Measurements from ENCODE around the gene SLC7A7. TPM values are rescaled to one million over a fixed set of nuclear protein-coding genes. Genes with fewer than 3 reads are reported as not detected.

SLC7A7 gene
- total RNA-seq, 1 donor from 2014 or later: 7.4 TPM

- no peak overlapping the region for H3K27ac ChIP-seq
- H3K4me1 ChIP-seq: no peaks in the 10 kb centered on the region
- TF ChIP-seq POLR2A (IDR thresholded peaks at IDR 0.05): no peak
- no peak for TF ChIP-seq POLR2AphosphoS5 (IDR thresholded peaks at IDR 0.05; ENCODE audit: insufficient read depth in 1 of 2, low read depth in 1 of 2)
- no peak for TF ChIP-seq CTCF (IDR thresholded peaks at IDR 0.05)
- no peaks in the 10 kb centered on the region for H3K9me3 ChIP-seq
- no peaks in the 10 kb centered on the region for H3K27me3 ChIP-seq
- H3K4me3 ChIP-seq: no peak overlapping the region
- H3K36me3 ChIP-seq: no peaks in the 10 kb centered on the region
- intact Hi-C loops (cut with DNase I): no loop called here
- DNase-seq (ENCODE audit: extremely low spot score in 2 of 2): no peak
Measured at GRCh38 chr14:22801716-22802115, 13.5 kb downstream of the SLC7A7 start.

GRCh38 chr14:22800346-22800745 is 14.9 kb downstream of the SLC7A7 start:
- intact Hi-C loops (cut with DNase I): no loop called here
- Histone ChIP-seq H3K36me3 (no peaks in the 10 kb centered on the region), H3K27ac (no peak overlapping the region), H3K4me1 (no peaks in the 10 kb centered on the region), H3K4me3 (no peak overlapping the region), H3K9me3 (no peaks in the 10 kb centered on the region), H3K27me3 (no peaks in the 10 kb centered on the region)
- TF ChIP-seq CTCF (IDR thresholded peaks at IDR 0.05): no peak
- no peak for DNase-seq (ENCODE audit: extremely low spot score in 2 of 2)

GRCh38 chr14:22798528-22798927 is 16.7 kb downstream of the SLC7A7 start:
- no peak for TF ChIP-seq POLR2A (IDR thresholded peaks at IDR 0.05)
- TF ChIP-seq POLR2AphosphoS5 (IDR thresholded peaks at IDR 0.05; ENCODE audit: insufficient read depth in 1 of 2, low read depth in 1 of 2): no peak
- no peak for TF ChIP-seq CTCF (IDR thresholded peaks at IDR 0.05)
- Histone ChIP-seq H3K4me3 (no peak overlapping the region), H3K36me3 (no peaks in the 10 kb centered on the region), H3K27me3 (no peaks in the 10 kb centered on the region), H3K9me3 (no peaks in the 10 kb centered on the region), H3K4me1 (no peaks in the 10 kb centered on the region), H3K27ac (no peak overlapping the region)
- intact Hi-C loops (cut with DNase I): no loop called here
- no peak for DNase-seq (ENCODE audit: extremely low spot score in 2 of 2)

- no peak overlapping the region for H3K4me3 ChIP-seq
- no peak overlapping the region for H3K27ac ChIP-seq
- no peak for DNase-seq (ENCODE audit: extremely low spot score in 2 of 2)
- no peak for TF ChIP-seq CTCF (IDR thresholded peaks at IDR 0.05)
- no peak for TF ChIP-seq POLR2AphosphoS5 (IDR thresholded peaks at IDR 0.05; ENCODE audit: insufficient read depth in 1 of 2, low read depth in 1 of 2)
- TF ChIP-seq POLR2A (IDR thresholded peaks at IDR 0.05): no peak
- H3K9me3 ChIP-seq: no peaks in the 10 kb centered on the region
- H3K4me1 ChIP-seq: no peaks in the 10 kb centered on the region
- H3K27me3 ChIP-seq: no peaks in the 10 kb centered on the region
- intact Hi-C loops (cut with DNase I): no loop called here
- no peaks in the 10 kb centered on the region for H3K36me3 ChIP-seq
Measured at GRCh38 chr14:22797017-22797917, 18.0 kb downstream of the SLC7A7 start.

- TF ChIP-seq CTCF (IDR thresholded peaks at IDR 0.05) (no peak), POLR2A (IDR thresholded peaks at IDR 0.05) (no peak), POLR2AphosphoS5 (IDR thresholded peaks at IDR 0.05; ENCODE audit: insufficient read depth in 1 of 2, low read depth in 1 of 2) (no peak)
- Histone ChIP-seq H3K36me3 (no peaks in the 10 kb centered on the region), H3K9me3 (no peaks in the 10 kb centered on the region), H3K27ac (no peak overlapping the region), H3K4me1 (no peaks in the 10 kb centered on the region), H3K4me3 (no peak overlapping the region), H3K27me3 (no peaks in the 10 kb centered on the region)
- intact Hi-C loops (cut with DNase I): no loop called here
- DNase-seq (ENCODE audit: extremely low spot score in 2 of 2): no peak
Measured at GRCh38 chr14:22796087-22796707, 19.0 kb downstream of the SLC7A7 start.
